Choroid plexus epithelial cell (primary cell): ENCODE measurements around the gene BAMBI.

ENCODE experiments used
- DNase-seq: peaks from one replicate; pipeline ENCODE4 v3.0.0-alpha.2; 2010; ENCODE audit warnings: low read depth
- H3K4me3 ChIP-seq: 2 replicates; pipeline ENCODE4 v1.5.1; 2011; ENCODE audit warnings: low read depth, mild to moderate bottlenecking, control low read depth, low read length, moderate library complexity
- CTCF ChIP-seq: conservative IDR thresholded peaks from 2 replicates; pipeline ENCODE4 v1.5.1; 2011; ENCODE audit warnings: low read depth, mild to moderate bottlenecking, control low read depth, inconsistent platforms, low read length, moderate library complexity

BAMBI gene, protein sequence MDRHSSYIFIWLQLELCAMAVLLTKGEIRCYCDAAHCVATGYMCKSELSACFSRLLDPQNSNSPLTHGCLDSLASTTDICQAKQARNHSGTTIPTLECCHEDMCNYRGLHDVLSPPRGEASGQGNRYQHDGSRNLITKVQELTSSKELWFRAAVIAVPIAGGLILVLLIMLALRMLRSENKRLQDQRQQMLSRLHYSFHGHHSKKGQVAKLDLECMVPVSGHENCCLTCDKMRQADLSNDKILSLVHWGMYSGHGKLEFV

GRCh38 chr10:28676968-28677887 lies at the start of gene BAMBI:
TSS of gene BAMBI (plus strand) at chr10:28677521. CDS start at chr10:28677898, 377 bp downstream.
- DNase-seq = peak; percentile 96
- peak; percentile 45 for TF ChIP-seq CTCF
- peak within 1 kb of the TSS; percentile 84 for H3K4me3 ChIP-seq

- no peak overlapping the region for H3K4me3 ChIP-seq
- DNase-seq = peak; percentile 90
- peak; percentile 98 for TF ChIP-seq CTCF
Observed at GRCh38 chr10:28628184-28628893, 49.0 kb upstream of the BAMBI start.

DNA sequence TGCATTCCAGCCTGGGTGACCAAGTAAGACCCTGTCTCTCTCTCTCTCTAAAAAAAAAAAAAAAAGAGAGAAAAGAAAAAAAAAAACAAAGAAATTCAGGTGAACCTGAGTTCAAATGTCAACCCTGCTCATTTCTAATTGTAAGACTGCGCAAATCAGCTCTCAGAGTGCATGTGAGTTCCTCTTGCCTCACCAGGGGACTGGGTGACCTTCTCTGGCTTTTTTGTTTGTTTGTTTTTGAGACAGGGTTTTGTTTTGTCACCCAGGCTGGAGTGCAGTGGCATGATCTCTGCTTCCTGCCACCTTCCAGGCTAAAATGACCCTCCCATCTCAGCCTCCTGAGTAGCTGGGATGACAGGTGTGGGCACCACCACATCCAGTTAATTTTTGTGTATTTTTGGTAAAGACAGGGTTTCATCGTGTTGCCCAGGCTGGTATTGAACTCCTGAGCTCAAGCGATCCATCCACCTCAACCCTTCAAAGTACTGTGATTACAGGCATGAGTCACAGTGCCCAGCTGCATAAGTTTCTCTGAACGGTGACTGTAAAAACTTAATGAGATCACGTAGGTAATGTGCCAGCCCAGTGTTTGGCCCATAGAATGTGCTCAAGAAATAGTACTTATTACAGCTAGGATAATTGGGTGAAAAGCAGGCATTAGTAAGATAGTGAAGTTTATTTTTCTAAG lies 45.3 kb upstream of the BAMBI start:
- TF ChIP-seq CTCF = no peak
- no peak for DNase-seq
- no peak overlapping the region for H3K4me3 ChIP-seq

GRCh38 chr10:28632584-28632945 lies 44.8 kb upstream of the BAMBI start:
- no peak for DNase-seq
- TF ChIP-seq CTCF = no peak
- H3K4me3 ChIP-seq = no peak overlapping the region

DNA sequence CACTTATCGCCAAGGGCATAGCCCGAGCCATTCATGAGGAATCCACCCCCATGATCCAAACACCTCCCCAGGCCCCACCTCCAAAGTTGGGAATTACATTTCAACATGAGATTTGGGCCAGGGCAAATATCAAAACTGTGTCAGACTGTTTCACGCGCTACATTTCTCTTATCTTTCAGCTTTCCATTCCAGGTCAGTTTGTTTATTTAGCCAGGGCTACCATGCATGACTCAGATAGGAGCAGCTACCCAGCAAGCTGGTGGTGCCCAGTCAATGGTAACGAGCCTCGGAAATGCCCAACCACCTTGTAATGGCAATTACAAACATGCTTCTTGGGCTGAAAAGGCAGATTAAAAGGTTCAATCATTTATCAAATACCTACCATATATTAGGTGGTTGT lies 43.6 kb upstream of the BAMBI start:
- no peak for TF ChIP-seq CTCF
- H3K4me3 ChIP-seq = no peak overlapping the region
- DNase-seq = no peak

DNA sequence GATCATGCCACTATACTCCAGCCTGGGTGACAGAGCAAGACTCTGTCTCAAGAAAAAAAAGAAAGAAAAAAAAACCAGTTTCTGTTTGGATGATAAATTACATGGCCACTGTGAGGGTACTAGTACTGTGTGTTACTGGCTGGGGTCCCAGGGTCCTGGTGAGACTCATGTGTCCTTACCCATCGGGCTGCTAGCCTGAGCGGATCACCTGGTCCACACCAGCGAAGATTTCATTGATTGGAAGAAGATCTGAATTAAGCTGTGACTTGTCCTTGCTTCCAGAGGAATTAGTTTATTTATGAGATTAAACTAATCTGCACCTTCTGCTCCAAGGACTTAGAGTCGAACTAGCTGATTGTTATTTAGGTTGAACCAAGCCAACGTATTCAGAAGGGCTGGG lies 40.0 kb upstream of the BAMBI start:
- H3K4me3 ChIP-seq = no peak overlapping the region
- no peak for TF ChIP-seq CTCF
- no peak for DNase-seq
